DOHH2 (cell line): ENCODE results near the gene RAC3.

Experiments
- CTCF ChIP-seq: fragments of 200-600 bp; sonication (generic); IDR thresholded peaks from one replicate; pipeline ENCODE4 v1.5.1; 2014; ENCODE audit warnings: antibody characterized with exemption, mild to moderate bottlenecking, low read depth, low read length; ENCODE audit not compliant: poor library complexity, severe bottlenecking
- EZH2phosphoT487 ChIP-seq: fragments of 200-600 bp; sonication (generic); IDR thresholded peaks from 2 replicates; pipeline ENCODE4 v1.6.1; 2017; ENCODE audit warnings: borderline replicate concordance, mild to moderate bottlenecking, antibody characterized with exemption, low read length, moderate library complexity, mixed read lengths

DNA sequence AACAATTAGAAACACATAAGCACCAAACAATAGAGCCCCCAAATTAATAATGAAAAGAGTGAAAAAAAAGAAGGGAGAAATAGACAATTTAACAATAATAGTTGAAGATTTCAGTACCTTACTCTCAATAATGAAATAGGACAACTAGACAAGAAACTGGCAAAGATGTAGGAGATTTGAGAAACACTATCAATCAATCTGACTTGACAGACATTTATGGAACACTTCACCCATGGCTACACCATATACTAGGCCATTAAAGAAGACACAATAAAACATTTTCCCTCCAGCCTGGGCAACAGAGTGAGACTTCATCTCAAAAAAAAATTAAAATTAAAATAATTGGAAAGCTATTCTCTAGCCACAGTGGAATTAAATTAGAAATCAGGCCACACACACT is 39.1 kb downstream of the RAC3 start:
- TF ChIP-seq CTCF (no peak), EZH2phosphoT487 (no peak)
